H1 (cell line): ENCODE results near the gene CHCHD3. TPM values are rescaled to one million over a fixed set of nuclear protein-coding genes. Genes with fewer than 3 reads are reported as not detected.

Source experiments
- CTCF ChIA-PET: fragments of 300-600 bp; sonication (Branson Sonifier 250); formaldehyde crosslinking; loops from one replicate; lab custom pipeline; 2021; ENCODE audit not compliant: partially characterized antibody; lab: Charles Lee
- POLR2A ChIA-PET: fragments of 300-600 bp; sonication (Branson Sonifier 250); formaldehyde crosslinking; loops from one replicate; lab custom pipeline; 2021; ENCODE audit warnings: inconsistent platforms; ENCODE audit not compliant: partially characterized antibody; lab: Charles Lee
- DNase-seq, 2 experiments: peaks; one replicate each; pipeline versions ENCODE4 v3.0.0 to v3.0.0-alpha.2; 2010 to 2022; ENCODE audit warnings: low spot score in 2 of 2, low read depth in 1 of 2, mixed read lengths in 1 of 2
- FAIRE-seq: peaks from 2 replicates; lab custom pipeline; 2011; peaks lifted over from hg19 to GRCh38; lab: Jason Lieb, UNC
- H2AFZ ChIP-seq: 2 replicates; pipeline ENCODE4 v1.8.1; 2012; ENCODE audit warnings: low read length, inconsistent platforms
- H2AK5ac ChIP-seq: 2 replicates; pipeline ENCODE4 v1.6.1; 2013; ENCODE audit warnings: low read depth, low read length
- H2BK120ac ChIP-seq: replicated peaks from 2 replicates; pipeline ENCODE3; 2013; ENCODE audit warnings: low read depth, low read length, inconsistent platforms
- H2BK12ac ChIP-seq: 2 replicates; pipeline ENCODE4 v1.6.1; 2013; ENCODE audit warnings: low read depth, low read length
- H2BK15ac ChIP-seq: 2 replicates; pipeline ENCODE4 v1.6.1; 2013; ENCODE audit warnings: low read length
- H2BK20ac ChIP-seq: 2 replicates; pipeline ENCODE4 v1.6.1; 2013; ENCODE audit warnings: low read length
- H2BK5ac ChIP-seq: 2 replicates; pipeline ENCODE4 v1.6.1; 2013; ENCODE audit warnings: low read depth, low read length
- H3K14ac ChIP-seq: 2 replicates; pipeline ENCODE4 v1.6.1; 2013; ENCODE audit warnings: inconsistent platforms; ENCODE audit not compliant: insufficient read length
- H3K18ac ChIP-seq: 2 replicates; pipeline ENCODE4 v1.6.1; 2013; ENCODE audit warnings: low read length; ENCODE audit errors: extremely low read depth
- H3K23ac ChIP-seq: 2 replicates; pipeline ENCODE4 v1.6.1; 2013; ENCODE audit warnings: inconsistent platforms; ENCODE audit not compliant: insufficient read length
- H3K23me2 ChIP-seq: 2 replicates; pipeline ENCODE4 v1.6.1; 2013; ENCODE audit warnings: low read depth, low read length
- H3K27ac ChIP-seq: 2 replicates; pipeline ENCODE4 v1.6.1; 2011; ENCODE audit warnings: low read depth, low read length, inconsistent platforms
- H3K27me3 ChIP-seq, 4 experiments: replicated peaks in 1 of 4; 1 replicate in 1 of 4; 2 replicates in 3 of 4; pipeline versions ENCODE4 v1.6.1 to v1.8.1; 2011 to 2013; ENCODE audit warnings: low read length in 3 of 4, mild to moderate bottlenecking in 3 of 4, inconsistent platforms in 2 of 4, mixed read lengths in 2 of 4, moderate library complexity in 1 of 4; ENCODE audit not compliant: control insufficient read depth in 3 of 4, insufficient read depth in 3 of 4; ENCODE audit errors: extremely low read depth in 1 of 4
- H3K36me3 ChIP-seq, 4 experiments: 2 replicates each; pipeline versions ENCODE4 v1.6.1 to v1.8.1; 2011 to 2013; ENCODE audit warnings: mild to moderate bottlenecking in 4 of 4, low read length in 3 of 4, moderate library complexity in 2 of 4, control low read depth in 1 of 4, inconsistent platforms in 1 of 4; ENCODE audit not compliant: insufficient read depth in 4 of 4, control insufficient read depth in 2 of 4
- H3K4ac ChIP-seq: replicated peaks from 2 replicates; pipeline ENCODE3; 2013; ENCODE audit warnings: low read length, low read depth, mixed read lengths, inconsistent platforms; ENCODE audit not compliant: insufficient read length
- H3K4me1 ChIP-seq, 4 experiments: replicated peaks in 1 of 4; 1 replicate in 1 of 4; 2 replicates in 3 of 4; pipeline versions ENCODE4 v1.6.1 to v1.8.1; 2011 to 2013; ENCODE audit warnings: low read length in 3 of 4, inconsistent platforms in 2 of 4, mixed read lengths in 1 of 4; ENCODE audit not compliant: insufficient read depth in 4 of 4, control insufficient read depth in 3 of 4
- H3K4me2 ChIP-seq, 2 experiments: 2 replicates each; pipeline versions ENCODE4 v1.6.1 to v1.8.1; 2011 to 2013; ENCODE audit warnings: low read depth in 2 of 2, low read length in 2 of 2, control low read depth in 1 of 2, inconsistent platforms in 1 of 2, mild to moderate bottlenecking in 1 of 2; ENCODE audit not compliant: insufficient read depth in 1 of 2
- H3K4me3 ChIP-seq, 4 experiments: fragments of 200-600, 300-600 bp in 1 of 4; sonication (generic), shearing (Covaris generic), sonication (Bioruptor Twin) in 1 of 4; 2 replicates each; pipeline versions ENCODE4 v1.5.1 to v1.8.1; 2011 to 2016; ENCODE audit warnings: low read length in 4 of 4, low read depth in 3 of 4, control low read depth in 2 of 4, inconsistent platforms in 2 of 4, mild to moderate bottlenecking in 2 of 4, mixed read lengths in 1 of 4, moderate library complexity in 1 of 4; ENCODE audit not compliant: insufficient read depth in 2 of 4; ENCODE audit errors: extremely low read depth in 1 of 4
- H3K56ac ChIP-seq: replicated peaks from 2 replicates; pipeline ENCODE3; 2013; ENCODE audit warnings: low read depth, mild to moderate bottlenecking, mixed read lengths, low read length, inconsistent platforms; ENCODE audit not compliant: insufficient read length
- H3K79me1 ChIP-seq: 2 replicates; pipeline ENCODE4 v1.6.1; 2013; ENCODE audit warnings: low read depth, low read length, control low read depth
- H3K79me2 ChIP-seq, 2 experiments: 2 replicates each; pipeline versions ENCODE4 v1.6.1 to v1.8.1; 2012 to 2013; ENCODE audit warnings: low read length in 2 of 2, mild to moderate bottlenecking in 2 of 2, inconsistent platforms in 1 of 2; ENCODE audit not compliant: insufficient read depth in 2 of 2, control insufficient read depth in 1 of 2
- H3K9ac ChIP-seq, 4 experiments: replicated peaks in 1 of 4; 1 replicate in 1 of 4; 2 replicates in 3 of 4; pipeline versions ENCODE4 v1.6.1 to v1.8.1; 2011 to 2013; ENCODE audit warnings: low read depth in 3 of 4, low read length in 3 of 4, control low read depth in 2 of 4, mild to moderate bottlenecking in 2 of 4, moderate library complexity in 2 of 4, inconsistent platforms in 1 of 4; ENCODE audit errors: extremely low read depth in 1 of 4
- H3K9me3 ChIP-seq, 2 experiments: 2 replicates each; pipeline versions ENCODE4 v1.6.1 to v1.8.1; 2012 to 2013; ENCODE audit warnings: mild to moderate bottlenecking in 2 of 2, moderate library complexity in 2 of 2, control low read depth in 1 of 2, inconsistent platforms in 1 of 2, low read depth in 1 of 2, low read length in 1 of 2, mixed read lengths in 1 of 2; ENCODE audit not compliant: insufficient read depth in 2 of 2
- H4K20me1 ChIP-seq, 2 experiments: replicated peaks in 1 of 2; 2 replicates each; pipeline versions ENCODE3 to v1.8.1; 2011 to 2013; ENCODE audit warnings: inconsistent platforms in 2 of 2, low read length in 2 of 2, mild to moderate bottlenecking in 1 of 2; ENCODE audit not compliant: insufficient read depth in 2 of 2, control insufficient read depth in 1 of 2
- H4K5ac ChIP-seq: 2 replicates; pipeline ENCODE4 v1.6.1; 2013; ENCODE audit warnings: low read length, low read depth, mixed read lengths, inconsistent platforms; ENCODE audit not compliant: insufficient read length
- H4K8ac ChIP-seq: 2 replicates; pipeline ENCODE4 v1.8.0; 2013; ENCODE audit warnings: mild to moderate bottlenecking, moderate library complexity, low read length, inconsistent platforms; ENCODE audit not compliant: insufficient read depth; ENCODE audit errors: extremely low read depth
- H4K91ac ChIP-seq: replicated peaks from 2 replicates; pipeline ENCODE3; 2013; ENCODE audit warnings: low read length, mixed read lengths, inconsistent platforms; ENCODE audit not compliant: insufficient read length
- WGBS, 2 experiments: shearing (Covaris generic) in 1 of 2; methylation state at CpG; one replicate each; pipeline versions ENCODE4 v1.1.6 to v1.1.7; 2013 to 2015; ENCODE audit warnings: low lambda C conversion rate in 2 of 2, mixed read lengths in 2 of 2, inconsistent platforms in 1 of 2, low coverage in 1 of 2, missing lambda C conversion rate in 1 of 2; ENCODE audit not compliant: insufficient replicate concordance in 2 of 2, insufficient coverage in 1 of 2, insufficient read length in 1 of 2; ENCODE audit errors: extremely low coverage in 1 of 2, missing lambda C conversion rate in 1 of 2; 5-methylcytosine and 5-hydroxymethylcytosine counted together
- polyA plus RNA-seq, 7 experiments: library from polyadenylated mRNA; depleted of rRNA in 3 of 7; stranded (reverse) in 5 of 7; unstranded in 2 of 7; fragments of >200 nt in 5 of 7; fragments of 200-250 nt in 2 of 7; gene quantifications; 1 replicate in 5 of 7; 2 replicates in 1 of 7; 4 replicates in 1 of 7; pipeline versions ENCODE4 v1.2.1 to v1.2.3, GENCODE V29; 2011 to 2013; ENCODE audit warnings: missing spikeins in 2 of 7, mixed read lengths in 2 of 7
- total RNA-seq: library from RNA; stranded (reverse); fragmentation: NEBNext Ultra II Directional; extraction: Animal tissue kit (Norgen Biotek cat#: 25700); gene quantifications from 2 replicates; pipeline ENCODE4 v1.2.1, GENCODE V29; 2021
- TF ChIP-seq, protein P1 (sequence below): IDR thresholded peaks from 2 replicates; pipeline ENCODE4 v1.6.1; 2012; ENCODE audit warnings: inconsistent platforms

CHCHD3 gene
- total and polyA plus RNA-seq, 2 of the 8 experiments (the other 6 are each of a cell fraction or from before 2014, with no cell fraction given): 42.9 to 137 TPM

DNA sequence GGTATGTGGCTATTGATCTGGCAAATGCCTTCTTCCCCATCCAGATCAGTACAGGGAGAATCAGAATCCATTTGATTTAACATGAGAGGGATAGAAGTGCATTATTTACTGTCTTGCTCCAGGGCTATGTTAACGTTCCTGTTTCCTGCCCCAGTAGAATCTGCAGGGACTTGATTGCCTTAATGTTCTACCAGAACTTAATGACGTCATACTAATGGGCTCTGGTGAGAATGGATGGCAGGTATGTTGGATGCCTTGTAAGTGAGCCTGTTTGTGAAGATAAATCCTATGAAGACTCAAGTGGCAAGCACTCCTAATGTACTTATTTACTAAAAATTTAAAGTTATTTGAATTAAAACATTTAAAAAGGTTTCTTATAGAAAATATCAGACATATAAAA is 44.5 kb upstream of the CHCHD3 start:
- no peak overlapping the region for H3K4ac ChIP-seq

More for the DNA sequence above, 44.5 kb upstream of the CHCHD3 start:
- ChIA-PET POLR2A (no interaction called here), CTCF (interaction anchor here (0.6 to 1.6 kb wide), 4 partner anchors 9 to 105 kb away, joined by 3 to 9 read pairs (median 4); no protein-coding TSS in a partner anchor)
- Histone ChIP-seq H3K23me2 (no peaks in the 10 kb centered on the region), H4K20me1 (no peaks in the 10 kb centered on the region), H3K9me3 (no peaks in the 10 kb centered on the region), H2AFZ (no peak overlapping the region), H2BK15ac (no peak overlapping the region), H2BK20ac (no peak overlapping the region), H3K4me3 (no peak overlapping the region), H3K9ac (no peak overlapping the region), H3K18ac (no peak overlapping the region), H3K27ac (no peak overlapping the region), H3K4me1 (no peaks in the 10 kb centered on the region), H3K56ac (no peak overlapping the region), H4K91ac (no peak overlapping the region), H2BK120ac (no peak overlapping the region), H3K23ac (no peak overlapping the region), H4K8ac (no peak overlapping the region; the same call in 1 of the 2 replicates), H3K79me1 (no peaks in the 10 kb centered on the region)
- 52% methylated on average over 2 of the region's 2 CpGs; no CpG with 5 or more reads in 1 of the 2 experiments for WGBS, 2 experiments
- FAIRE-seq (no peak), DNase-seq (no peak)
- TF ChIP-seq, protein P1, sequence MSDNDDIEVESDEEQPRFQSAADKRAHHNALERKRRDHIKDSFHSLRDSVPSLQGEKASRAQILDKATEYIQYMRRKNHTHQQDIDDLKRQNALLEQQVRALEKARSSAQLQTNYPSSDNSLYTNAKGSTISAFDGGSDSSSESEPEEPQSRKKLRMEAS: no peak
- TF ChIP-seq, all 59 proteins: peak for 0
- H3K14ac ChIP-seq: no peak overlapping the region
- no peak overlapping the region for H2BK5ac ChIP-seq
- H3K36me3 ChIP-seq: no peaks in the 10 kb centered on the region
- no peaks in the 10 kb centered on the region for H3K27me3 ChIP-seq
- no peak overlapping the region for H3K4me2 ChIP-seq
- no peaks in the 10 kb centered on the region for H3K79me2 ChIP-seq
- H2BK12ac ChIP-seq: no peak overlapping the region
- H2AK5ac ChIP-seq: no peak overlapping the region
- H4K5ac ChIP-seq: no peak overlapping the region
